GM21576 (cell line): ENCODE measurements around the gene KCTD21.
"Not testable (repeated sequence)": the region's sequence is repeated elsewhere in the genome, so short reads cannot be mapped to it uniquely, and the experiment has no call there.

Experiments used
- ATAC-seq: cut with Tn5 transposase; IDR thresholded peaks from one replicate; pipeline ENCODE4 v1.9.1; 2021; ENCODE audit warnings: mild to moderate bottlenecking, moderate library complexity; ENCODE audit not compliant: unreplicated experiment

KCTD21 gene

DNA sequence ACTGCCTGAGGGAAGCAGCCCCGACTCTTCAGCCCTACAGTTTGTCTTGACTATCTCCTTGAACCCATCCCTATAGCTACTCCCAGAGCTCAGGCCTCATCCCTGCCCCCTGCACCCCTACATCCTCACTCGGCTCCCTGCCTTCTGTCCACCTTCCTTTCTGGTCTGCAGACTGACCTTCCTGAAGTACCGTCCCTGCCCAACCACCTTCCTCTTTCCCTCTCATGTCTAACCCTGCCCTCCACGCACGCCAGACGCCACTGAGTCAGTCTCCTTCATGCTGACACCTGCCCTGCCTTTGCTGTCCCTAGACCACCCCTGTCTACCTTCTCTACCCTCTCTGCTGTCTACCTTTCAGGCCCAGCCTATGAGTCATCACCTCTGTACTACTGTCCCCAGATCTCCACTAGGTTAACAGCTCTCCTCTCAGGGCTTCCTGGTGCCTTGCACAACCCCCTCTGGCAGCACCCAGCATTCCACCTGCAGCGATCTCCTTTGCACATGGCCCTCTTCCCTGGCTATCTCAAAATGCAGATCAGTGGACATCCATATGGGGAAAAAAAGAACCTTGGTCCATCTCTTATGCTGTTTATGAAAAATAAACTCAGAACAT, 8.9 kb downstream of the KCTD21 start:
- ATAC-seq: no peak

DNA sequence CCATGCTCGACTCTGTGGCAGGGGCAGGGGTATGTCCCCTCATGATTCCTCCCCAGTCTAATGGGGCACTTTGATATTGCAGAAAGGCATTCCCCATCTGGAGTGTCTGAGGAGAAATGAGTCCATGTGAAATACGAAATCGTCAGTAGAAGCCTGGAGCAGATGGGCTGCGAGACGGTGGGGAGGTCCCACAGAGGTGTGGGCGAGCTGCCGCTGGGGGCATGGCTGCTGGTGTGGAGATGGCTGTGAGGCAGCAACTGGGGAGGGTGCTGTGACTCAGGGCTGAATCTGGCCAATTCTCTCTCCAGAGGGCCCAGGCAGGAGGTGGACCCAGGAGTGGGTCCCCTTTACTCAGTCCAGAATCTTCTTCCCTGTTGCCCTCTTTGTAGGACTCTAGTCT, 11.2 kb downstream of the KCTD21 start:
- no peak for ATAC-seq

DNA sequence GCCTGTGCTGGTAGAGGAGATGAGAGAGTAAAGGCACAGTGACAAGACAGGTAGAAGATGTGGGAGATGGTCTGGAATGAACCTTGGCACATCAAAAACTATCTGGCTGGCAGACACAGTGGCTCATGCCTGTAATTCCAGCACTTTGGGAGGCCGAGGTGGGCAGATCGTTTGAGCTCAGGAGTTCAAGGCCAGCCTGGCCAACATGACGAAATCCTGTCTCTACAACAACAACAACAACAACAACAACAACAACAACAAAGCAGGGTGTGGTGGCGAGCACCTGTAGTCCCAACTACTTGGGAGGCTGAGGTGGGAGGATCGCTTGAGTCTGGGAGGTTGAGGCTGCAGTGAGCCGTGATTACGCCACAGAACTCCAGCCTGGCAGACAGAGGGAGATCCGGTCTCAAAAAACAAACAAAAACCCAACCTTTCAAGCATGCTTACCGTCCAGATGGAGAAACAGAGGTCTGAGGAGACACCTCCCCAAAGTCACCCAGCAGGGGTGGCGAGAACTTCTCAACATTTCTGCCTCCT, 11.8 kb downstream of the KCTD21 start:
- no peak for ATAC-seq

DNA sequence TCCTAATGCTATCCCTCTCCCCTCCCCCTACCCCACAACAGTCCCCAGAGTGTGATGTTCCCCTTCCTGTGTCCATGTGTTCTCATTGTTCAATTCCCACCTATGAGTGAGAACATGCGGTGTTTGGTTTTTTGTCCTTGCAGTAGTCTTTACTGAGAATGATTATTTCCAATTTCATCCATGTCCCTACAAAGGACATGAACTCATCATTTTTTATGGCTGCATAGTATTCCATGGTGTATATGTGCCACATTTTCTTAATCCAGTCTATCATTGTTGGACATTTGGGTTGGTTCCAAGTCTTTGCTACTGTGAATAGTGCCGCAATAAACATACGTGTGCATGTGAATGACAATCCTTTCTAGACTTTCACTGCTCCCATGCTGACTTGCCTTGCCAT, 12.6 kb downstream of the KCTD21 start:
- not testable (repeated sequence) for ATAC-seq

DNA sequence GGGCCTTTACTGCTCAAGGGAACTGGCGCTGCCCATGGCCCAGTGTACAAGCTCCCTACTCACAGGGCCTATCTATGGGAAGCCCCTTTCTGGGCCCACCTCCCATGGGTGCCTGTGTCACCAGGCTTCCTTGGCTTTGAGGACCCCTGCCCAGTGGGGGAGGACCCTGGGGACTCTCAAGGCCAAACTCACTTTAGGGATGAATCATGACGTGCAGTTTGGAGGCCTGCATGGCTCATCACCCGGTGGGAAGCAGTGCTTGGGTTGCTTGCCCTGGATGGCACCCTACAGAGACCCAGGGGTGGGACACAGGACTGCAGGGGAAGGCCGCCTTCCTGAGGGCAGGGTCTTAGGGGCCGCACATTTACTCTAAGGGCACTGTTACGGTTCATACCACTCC, 16.5 kb downstream of the KCTD21 start:
- no peak for ATAC-seq

- ATAC-seq: no peak
Measured at GRCh38 chr11:78170874-78171549, 17.4 kb downstream of the KCTD21 start.

DNA sequence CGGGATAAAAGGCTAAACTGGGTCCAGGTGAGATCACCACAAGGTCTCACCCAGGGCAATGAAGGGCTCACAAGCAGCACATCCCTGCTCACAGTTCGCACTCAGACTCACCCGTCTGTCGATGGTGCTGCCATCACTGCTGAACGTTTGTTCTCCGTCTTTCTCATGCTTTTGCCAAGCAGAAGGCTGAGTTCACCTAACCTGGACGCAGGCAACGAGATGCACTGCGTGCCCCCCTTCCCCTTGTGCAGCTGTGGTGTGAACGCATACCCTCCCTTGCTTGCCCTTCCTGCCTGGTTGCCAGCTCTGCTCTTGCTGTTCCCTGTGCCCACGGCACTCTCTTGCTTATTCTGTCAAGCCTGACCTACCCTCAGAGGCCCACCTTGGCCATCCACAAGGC, 18.0 kb downstream of the KCTD21 start:
- no peak for ATAC-seq

DNA sequence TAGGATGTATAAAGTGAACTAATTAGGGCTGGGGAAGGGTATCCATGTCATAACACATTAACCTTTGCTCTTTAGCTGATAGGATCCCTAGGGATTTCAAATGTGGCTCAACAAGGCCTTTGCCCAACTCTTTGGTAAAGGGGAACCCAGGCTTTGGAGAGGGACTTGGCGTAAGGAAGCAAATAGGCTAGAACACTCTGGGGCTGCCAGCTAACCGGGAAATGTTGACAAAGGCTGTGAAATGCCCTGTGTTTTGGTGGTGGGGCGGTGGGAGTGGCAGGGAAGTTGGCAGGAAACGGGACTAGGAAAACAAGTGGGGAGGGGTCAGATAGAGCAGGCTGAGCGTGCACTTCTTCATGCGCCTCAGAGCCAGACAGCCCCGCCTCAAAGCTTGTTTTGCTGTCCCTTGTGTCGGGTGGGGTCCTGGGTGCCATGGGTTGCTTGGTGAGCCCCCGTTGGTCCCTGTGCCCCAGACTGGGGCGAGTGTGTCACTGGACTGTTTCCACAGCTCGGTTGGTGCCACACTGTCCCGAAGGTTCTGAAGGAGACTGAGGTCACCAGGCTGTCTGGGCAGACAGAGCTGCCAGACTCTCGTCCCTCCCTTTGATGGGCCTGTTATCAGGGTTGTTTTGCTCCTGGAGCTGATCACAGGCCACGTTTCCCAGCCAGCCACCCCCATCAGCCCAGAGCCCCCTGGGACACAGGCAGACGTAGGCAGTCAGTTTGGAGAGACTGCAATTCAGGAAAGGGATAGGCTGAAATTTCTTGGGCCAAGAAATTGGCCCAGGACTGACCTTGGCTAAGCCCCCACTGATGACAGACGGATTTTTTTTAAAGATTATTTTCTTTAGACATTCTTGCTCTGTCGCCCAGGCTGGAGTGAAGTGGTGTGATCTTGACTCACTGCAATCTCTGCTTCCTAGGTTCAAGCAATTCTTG, 19.6 kb downstream of the KCTD21 start:
- no peak for ATAC-seq

DNA sequence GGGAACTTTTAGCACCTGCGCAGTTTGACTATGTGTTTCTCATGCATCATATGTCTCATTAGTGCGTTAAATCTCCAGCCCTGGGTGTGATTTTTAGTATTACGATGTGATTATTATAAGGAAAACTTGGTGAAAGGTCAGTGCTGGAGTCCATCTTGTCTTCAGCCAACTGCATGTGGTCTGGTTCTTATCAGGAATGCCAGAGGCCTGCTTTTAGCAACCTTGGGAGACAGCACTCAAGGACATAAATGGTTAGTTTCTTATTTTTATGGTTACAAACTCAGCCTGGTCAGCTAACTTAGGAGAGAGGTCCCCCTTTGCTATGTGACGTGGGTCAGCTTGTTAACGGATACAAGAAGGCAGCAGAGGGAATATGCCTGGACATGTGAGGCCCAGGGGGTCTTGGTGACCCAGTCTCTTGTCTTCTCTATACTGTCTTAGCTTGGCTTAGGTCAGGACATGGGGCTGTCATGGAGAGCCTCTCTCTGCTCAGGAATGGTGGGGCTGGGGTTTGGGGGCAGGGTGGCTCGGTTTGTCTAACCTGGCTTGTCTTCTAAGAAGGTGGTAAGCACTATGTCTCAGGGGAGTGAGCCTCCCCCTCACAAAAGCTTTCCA, 21.5 kb downstream of the KCTD21 start:
- ATAC-seq: no peak

GRCh38 chr11:78164471-78164870, 24.0 kb downstream of the KCTD21 start:
- ATAC-seq: no peak

DNA sequence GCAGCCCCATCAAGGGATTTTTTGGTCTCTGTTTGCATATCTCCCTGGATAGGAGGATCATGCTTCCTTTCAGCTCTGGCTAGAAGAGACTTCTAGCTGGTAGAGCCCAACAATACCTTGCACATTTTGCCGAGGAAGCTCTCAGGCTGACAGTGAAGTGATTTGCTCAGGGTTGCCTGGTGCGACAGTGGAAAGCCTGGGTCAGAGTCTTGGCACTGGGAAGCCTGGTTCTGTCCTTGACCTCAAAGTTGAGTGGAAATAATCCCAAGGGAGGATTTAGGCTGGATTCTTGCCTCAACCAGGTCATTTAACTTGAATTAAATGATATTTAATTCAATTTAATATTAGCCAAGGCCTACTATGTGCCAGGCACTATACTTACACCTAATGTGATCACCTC, 24.6 kb downstream of the KCTD21 start:
- no peak for ATAC-seq

GRCh38 chr11:78161962-78162371, 26.5 kb downstream of the KCTD21 start:
- no peak for ATAC-seq

DNA sequence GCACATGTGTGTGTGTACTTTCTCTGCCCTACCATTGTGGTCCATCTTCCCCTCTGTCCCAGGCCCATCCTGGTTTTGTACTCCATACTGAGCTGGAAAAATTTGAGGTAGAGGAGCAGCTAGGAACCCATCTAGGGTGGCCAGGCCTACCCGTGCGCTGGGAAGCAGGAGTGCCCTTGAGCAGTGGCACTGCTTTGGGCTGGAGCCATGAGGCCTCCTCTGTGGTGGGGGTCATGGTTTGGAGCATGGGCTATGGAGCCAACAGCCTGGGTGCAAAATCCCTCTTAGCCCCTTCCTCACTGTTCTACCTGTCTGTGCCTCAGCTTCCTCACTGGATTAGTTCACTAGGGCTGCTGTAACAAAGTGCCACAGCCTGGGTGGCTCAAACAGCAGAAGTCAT, 27.1 kb downstream of the KCTD21 start:
- ATAC-seq: no peak

DNA sequence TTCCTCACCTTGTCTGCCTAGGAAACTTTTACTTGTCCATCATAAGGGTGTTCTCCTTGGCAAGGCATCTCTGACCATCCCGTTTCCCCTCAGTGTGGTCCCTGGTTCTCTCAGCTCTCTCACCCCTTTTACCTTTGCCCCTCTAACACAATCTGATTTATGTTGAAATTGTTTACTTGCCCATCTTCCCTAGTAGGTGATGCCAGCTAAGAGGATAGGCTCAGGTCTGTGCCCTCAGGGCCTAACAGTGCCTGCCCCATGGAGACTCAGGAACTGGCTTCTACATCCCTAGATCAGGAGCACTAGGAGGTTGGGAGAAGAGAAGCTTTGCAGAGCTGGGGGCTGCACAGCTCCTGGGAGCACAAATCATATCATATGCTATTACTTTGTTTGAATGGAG, 27.9 kb downstream of the KCTD21 start:
- ATAC-seq: no peak

DNA sequence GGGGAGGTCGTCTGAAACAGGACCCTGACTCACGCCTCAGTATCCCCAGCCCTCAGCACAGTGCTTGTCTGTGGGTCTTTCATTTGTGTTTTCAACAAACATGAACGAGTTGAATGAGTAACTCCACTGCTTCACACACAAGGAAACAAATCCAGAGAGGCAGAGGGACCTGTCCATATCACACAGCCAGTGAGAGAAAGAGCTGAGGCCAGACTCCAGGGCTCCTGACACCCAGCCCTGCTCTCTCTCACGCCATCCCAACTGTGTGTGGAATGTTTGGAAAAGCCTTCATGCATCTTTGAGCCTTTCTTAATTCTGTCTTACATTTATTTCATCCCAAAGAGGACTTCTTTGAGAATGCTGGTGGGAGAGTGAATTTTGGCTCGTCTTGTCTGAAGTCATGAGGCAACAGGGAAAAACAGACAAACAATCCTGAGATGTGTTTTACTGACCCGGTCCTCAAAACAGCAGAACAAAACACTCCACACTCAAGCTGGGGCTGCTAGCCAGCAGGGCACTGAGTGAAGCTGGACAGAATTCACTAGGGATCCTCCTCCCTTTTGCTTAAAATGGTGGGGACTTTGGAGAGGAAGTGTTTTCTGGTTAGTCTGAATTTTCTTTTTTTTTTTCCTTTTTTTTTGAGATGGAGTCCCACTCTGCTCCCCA, 29.3 kb downstream of the KCTD21 start:
- no peak for ATAC-seq

DNA sequence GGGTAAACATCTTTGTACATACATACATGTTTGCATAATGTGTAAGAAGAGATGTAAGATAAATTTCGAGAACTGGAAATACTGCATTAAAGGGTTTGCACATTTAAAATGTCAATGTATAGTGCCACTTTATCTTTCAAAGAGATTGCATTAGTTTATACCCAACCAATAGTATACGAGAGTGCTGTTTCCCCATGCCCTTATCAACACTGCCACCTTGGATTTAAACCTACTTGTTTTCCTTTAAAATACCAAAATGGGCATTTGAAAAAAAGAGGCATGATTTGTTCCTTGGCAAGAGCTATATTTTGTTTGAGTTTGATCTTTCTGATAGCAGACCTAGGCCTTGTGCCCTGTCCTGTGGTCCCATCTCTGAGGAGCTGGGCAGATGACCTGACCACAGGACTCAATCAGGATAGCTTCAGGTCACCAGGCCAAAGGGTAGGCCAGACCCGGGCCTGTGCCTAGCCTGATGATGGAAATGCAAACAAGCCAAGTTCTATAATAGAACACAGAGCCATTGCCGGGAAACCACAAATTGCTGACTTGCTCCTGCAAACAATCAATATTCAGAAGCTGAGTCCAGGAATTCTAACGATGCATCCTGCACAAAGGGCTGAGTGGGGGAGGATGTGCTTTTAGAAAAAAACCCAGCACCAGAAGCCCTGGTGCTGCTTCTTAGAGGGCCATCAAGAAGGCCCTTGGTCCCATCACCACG, 32.1 kb downstream of the KCTD21 start:
- no peak for ATAC-seq

DNA sequence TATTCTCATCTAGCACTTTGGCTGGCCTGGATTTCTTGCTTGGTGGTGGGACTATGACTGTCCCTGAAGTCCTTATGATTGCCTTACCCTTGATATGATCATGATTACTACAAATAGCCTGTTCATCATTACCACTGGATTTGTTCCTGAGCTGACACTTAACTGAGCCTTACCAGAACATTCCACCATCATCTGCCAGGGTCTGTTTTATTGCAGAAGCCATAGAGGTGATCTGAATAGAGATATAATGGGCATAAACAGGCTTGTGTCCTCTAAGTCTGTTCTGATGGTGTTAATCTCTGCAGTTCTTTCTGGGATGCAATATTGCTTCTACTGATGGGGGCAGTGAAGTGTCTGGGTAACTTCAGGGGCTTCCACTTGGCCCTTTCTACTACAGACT, 36.6 kb downstream of the KCTD21 start:
- no peak for ATAC-seq

- no peak for ATAC-seq
Measured at GRCh38 chr11:78150754-78151153, 37.7 kb downstream of the KCTD21 start.

GRCh38 chr11:78150346-78150745, 38.1 kb downstream of the KCTD21 start:
- ATAC-seq: no peak

DNA sequence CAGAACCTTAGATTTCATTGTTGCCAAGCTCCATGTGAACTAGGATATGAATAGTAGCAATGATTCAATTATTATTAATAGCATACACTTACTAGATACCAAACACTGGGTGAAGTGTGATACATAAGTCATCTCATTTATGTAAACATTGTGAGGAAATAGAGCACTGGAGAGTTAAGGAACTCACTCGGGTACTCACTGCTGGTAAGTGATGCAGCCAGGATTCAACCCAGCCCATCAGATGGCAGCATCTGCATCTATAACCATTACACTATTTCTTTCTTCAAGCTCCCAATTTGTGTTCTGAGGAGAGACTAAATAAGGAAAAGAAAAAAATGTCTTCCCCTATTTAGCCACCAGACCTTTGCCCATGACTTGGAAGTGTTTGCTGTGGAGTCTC, 38.8 kb downstream of the KCTD21 start:
- no peak for ATAC-seq
